ENCODE measurements around the gene DEFB113.

DNA sequence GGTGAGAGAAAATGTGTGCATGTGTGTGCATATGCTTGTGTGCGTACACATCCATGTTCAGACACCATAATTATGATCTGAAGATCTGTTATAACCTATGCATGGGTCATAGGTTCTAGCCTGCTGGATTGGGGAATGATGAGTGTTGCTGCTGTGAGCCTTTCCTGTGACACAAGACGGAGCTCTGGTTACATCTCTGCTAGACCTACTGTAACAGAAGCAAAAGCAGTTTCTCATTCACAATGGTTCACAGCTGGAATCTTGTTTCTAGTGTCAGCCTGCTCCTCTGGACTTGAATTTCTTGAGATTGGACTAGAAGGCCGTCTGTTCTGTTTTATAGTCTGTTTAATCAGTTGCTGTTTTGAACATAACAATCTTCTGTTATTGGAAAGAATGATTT, 45.6 kb downstream of the DEFB113 start:
- TF ChIP-seq, protein P1, sequence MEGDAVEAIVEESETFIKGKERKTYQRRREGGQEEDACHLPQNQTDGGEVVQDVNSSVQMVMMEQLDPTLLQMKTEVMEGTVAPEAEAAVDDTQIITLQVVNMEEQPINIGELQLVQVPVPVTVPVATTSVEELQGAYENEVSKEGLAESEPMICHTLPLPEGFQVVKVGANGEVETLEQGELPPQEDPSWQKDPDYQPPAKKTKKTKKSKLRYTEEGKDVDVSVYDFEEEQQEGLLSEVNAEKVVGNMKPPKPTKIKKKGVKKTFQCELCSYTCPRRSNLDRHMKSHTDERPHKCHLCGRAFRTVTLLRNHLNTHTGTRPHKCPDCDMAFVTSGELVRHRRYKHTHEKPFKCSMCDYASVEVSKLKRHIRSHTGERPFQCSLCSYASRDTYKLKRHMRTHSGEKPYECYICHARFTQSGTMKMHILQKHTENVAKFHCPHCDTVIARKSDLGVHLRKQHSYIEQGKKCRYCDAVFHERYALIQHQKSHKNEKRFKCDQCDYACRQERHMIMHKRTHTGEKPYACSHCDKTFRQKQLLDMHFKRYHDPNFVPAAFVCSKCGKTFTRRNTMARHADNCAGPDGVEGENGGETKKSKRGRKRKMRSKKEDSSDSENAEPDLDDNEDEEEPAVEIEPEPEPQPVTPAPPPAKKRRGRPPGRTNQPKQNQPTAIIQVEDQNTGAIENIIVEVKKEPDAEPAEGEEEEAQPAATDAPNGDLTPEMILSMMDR (conservative IDR thresholded peaks at IDR 0.05), result no peak
- TF ChIP-seq EZH2 (IDR thresholded peaks at IDR 0.05; ENCODE audit: low read depth), result no peak

Data from PC-9 (cell line).